Measurements from ENCODE around the gene CALML6. TPM values are rescaled to one million over a fixed set of nuclear protein-coding genes. Genes with fewer than 3 reads are reported as not detected.
A peak's percentile ranks its signal among the peaks of the same experiment; 100 is the strongest.

The CALML6 gene
- total RNA-seq, 1 donor from 2014 or later: 0.49 TPM

GRCh38 chr1:1892763-1893120 lies 22.3 kb upstream of the CALML6 start:
- intact Hi-C loops (cut with DNase I): no loop called here
- no peaks in the 10 kb centered on the region for H3K27me3 ChIP-seq
- H3K36me3 ChIP-seq: no peaks in the 10 kb centered on the region
- no peak for DNase-seq (ENCODE audit: extremely low spot score in 2 of 2)
- H3K4me3 ChIP-seq: no peak overlapping the region
- H3K4me1 ChIP-seq: peaks cover 59% of the 10 kb centered on the region
- TF ChIP-seq, protein P1, sequence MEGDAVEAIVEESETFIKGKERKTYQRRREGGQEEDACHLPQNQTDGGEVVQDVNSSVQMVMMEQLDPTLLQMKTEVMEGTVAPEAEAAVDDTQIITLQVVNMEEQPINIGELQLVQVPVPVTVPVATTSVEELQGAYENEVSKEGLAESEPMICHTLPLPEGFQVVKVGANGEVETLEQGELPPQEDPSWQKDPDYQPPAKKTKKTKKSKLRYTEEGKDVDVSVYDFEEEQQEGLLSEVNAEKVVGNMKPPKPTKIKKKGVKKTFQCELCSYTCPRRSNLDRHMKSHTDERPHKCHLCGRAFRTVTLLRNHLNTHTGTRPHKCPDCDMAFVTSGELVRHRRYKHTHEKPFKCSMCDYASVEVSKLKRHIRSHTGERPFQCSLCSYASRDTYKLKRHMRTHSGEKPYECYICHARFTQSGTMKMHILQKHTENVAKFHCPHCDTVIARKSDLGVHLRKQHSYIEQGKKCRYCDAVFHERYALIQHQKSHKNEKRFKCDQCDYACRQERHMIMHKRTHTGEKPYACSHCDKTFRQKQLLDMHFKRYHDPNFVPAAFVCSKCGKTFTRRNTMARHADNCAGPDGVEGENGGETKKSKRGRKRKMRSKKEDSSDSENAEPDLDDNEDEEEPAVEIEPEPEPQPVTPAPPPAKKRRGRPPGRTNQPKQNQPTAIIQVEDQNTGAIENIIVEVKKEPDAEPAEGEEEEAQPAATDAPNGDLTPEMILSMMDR (IDR thresholded peaks at IDR 0.05): no peak
- TF ChIP-seq POLR2AphosphoS5 (IDR thresholded peaks at IDR 0.05; ENCODE audit: insufficient read depth in 1 of 2, low read depth in 1 of 2) (no peak), POLR2A (IDR thresholded peaks at IDR 0.05) (no peak)
- H3K9me3 ChIP-seq: no peaks in the 10 kb centered on the region
- H3K27ac ChIP-seq: peak overlapping the region; percentile 94

- intact Hi-C loops (cut with DNase I): no loop called here
- Histone ChIP-seq H3K4me1 (peaks cover 52% of the 10 kb centered on the region), H3K36me3 (no peaks in the 10 kb centered on the region), H3K9me3 (no peaks in the 10 kb centered on the region), H3K4me3 (no peak overlapping the region), H3K27ac (peak overlapping the region; percentile 94), H3K27me3 (no peaks in the 10 kb centered on the region)
- TF ChIP-seq POLR2AphosphoS5 (IDR thresholded peaks at IDR 0.05; ENCODE audit: insufficient read depth in 1 of 2, low read depth in 1 of 2) (no peak), POLR2A (IDR thresholded peaks at IDR 0.05) (no peak)
- TF ChIP-seq, protein P1 (IDR thresholded peaks at IDR 0.05): no peak
- no peak for DNase-seq (ENCODE audit: extremely low spot score in 2 of 2)
Observed at GRCh38 chr1:1893291-1893985, 21.6 kb upstream of the CALML6 start.

DNA sequence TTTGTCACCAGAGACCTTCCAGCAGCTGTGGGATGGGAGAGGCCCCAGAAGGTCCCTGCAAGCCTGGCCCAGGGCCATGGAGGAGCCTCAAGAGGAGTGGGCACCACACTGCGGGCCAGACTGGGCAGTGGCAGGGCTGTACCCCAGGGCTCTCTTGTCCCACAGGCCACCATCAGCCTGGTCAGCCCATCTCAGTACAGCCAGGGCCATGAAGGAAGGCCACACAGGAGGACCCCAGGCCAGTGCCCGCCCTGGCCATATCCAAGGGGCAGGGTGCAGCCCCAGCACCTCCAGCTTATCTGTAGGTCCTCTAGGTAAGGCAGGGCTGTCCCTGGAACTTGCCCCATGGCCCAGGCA lies 21.1 kb upstream of the CALML6 start:
- no peak for DNase-seq (ENCODE audit: extremely low spot score in 2 of 2)
- Histone ChIP-seq H3K4me3 (no peak overlapping the region), H3K27ac (peak overlapping the region; percentile 94), H3K4me1 (peaks cover 47% of the 10 kb centered on the region), H3K27me3 (no peaks in the 10 kb centered on the region), H3K36me3 (no peaks in the 10 kb centered on the region), H3K9me3 (no peaks in the 10 kb centered on the region)
- intact Hi-C loops (cut with DNase I): no loop called here
- TF ChIP-seq, protein P1 (IDR thresholded peaks at IDR 0.05): no peak
- TF ChIP-seq POLR2A (IDR thresholded peaks at IDR 0.05) (no peak), POLR2AphosphoS5 (IDR thresholded peaks at IDR 0.05; ENCODE audit: insufficient read depth in 1 of 2, low read depth in 1 of 2) (no peak)

DNA sequence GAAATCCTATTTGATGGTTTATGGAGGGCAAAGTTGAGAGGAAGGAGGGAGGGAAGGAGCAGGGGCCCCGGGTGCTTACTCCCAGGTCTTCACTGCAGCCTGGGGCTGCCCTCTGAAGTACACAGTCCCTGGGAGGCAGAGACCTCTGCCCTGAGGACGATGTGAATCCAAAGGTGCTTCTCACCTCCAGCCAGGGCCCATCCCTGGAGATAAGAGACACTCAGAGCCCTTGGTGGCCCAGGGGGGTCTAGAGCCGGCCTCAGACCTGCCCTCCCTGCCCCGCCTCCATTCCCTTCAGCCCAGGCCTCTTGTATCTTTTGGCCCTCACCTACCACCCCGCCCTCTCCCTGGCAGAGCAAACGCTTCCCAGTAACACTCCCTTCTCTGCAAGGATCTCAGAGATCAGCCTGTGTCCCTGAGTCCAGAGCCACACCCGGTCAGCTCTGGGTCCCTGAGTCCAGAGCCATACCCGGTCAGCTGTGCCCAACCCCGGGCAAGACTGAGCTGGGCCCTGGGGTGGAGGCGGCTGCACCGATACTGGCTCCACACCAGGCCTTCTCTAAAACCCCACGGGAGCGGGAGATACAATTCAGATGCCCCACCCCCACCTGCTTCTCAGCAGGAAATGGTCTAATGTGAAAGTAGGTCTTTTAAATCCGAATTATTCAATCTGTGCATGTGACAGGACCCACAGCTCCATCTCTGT lies 20.6 kb upstream of the CALML6 start:
- no peak for DNase-seq (ENCODE audit: extremely low spot score in 2 of 2)
- no peak overlapping the region for H3K4me3 ChIP-seq
- peak overlapping the region; percentile 94 for H3K27ac ChIP-seq
- intact Hi-C loops (cut with DNase I): no loop called here
- no peaks in the 10 kb centered on the region for H3K27me3 ChIP-seq
- peaks cover 42% of the 10 kb centered on the region for H3K4me1 ChIP-seq
- TF ChIP-seq, protein P1 (IDR thresholded peaks at IDR 0.05): no peak
- TF ChIP-seq POLR2AphosphoS5 (IDR thresholded peaks at IDR 0.05; ENCODE audit: insufficient read depth in 1 of 2, low read depth in 1 of 2): no peak
- no peak for TF ChIP-seq POLR2A (IDR thresholded peaks at IDR 0.05)
- H3K9me3 ChIP-seq: no peaks in the 10 kb centered on the region
- no peaks in the 10 kb centered on the region for H3K36me3 ChIP-seq

- Histone ChIP-seq H3K4me3 (no peak overlapping the region), H3K27ac (no peak overlapping the region), H3K9me3 (no peaks in the 10 kb centered on the region), H3K4me1 (peaks cover 38% of the 10 kb centered on the region), H3K27me3 (no peaks in the 10 kb centered on the region), H3K36me3 (no peaks in the 10 kb centered on the region)
- no peak for DNase-seq (ENCODE audit: extremely low spot score in 2 of 2)
- TF ChIP-seq POLR2A (IDR thresholded peaks at IDR 0.05): no peak
- TF ChIP-seq, protein P1 (IDR thresholded peaks at IDR 0.05): no peak
- no peak for TF ChIP-seq POLR2AphosphoS5 (IDR thresholded peaks at IDR 0.05; ENCODE audit: insufficient read depth in 1 of 2, low read depth in 1 of 2)
- intact Hi-C loops (cut with DNase I): no loop called here
Observed at GRCh38 chr1:1895060-1895418, 20.0 kb upstream of the CALML6 start.

Data from vagina (tissue), 2 donors.